LNCaP clone FGC (cell line): Measurements from ENCODE around the gene TPRG1L.

Source experiments
- DNase-seq: peaks from one replicate; pipeline ENCODE4 v3.0.0-alpha.2; 2011; ENCODE audit warnings: low read depth
- H3K4me3 ChIP-seq: 2 replicates; pipeline ENCODE4 v1.5.1; 2011; ENCODE audit warnings: mild to moderate bottlenecking, low read depth, low read length, control low read depth
- CTCF ChIP-seq: IDR thresholded peaks from 2 replicates; pipeline ENCODE4 v1.5.1; 2012; ENCODE audit warnings: mild to moderate bottlenecking; ENCODE audit not compliant: control insufficient read depth, insufficient read depth; ENCODE audit errors: extremely low read depth

Gene TPRG1L

GRCh38 chr1:3594706-3595377 is 30.0 kb upstream of the TPRG1L start:
- DNase-seq: no peak
- H3K4me3 ChIP-seq: no peak overlapping the region
- TF ChIP-seq CTCF: no peak

- DNase-seq: no peak
- no peak overlapping the region for H3K4me3 ChIP-seq
- no peak for TF ChIP-seq CTCF
Measured at GRCh38 chr1:3595949-3596348, 28.9 kb upstream of the TPRG1L start.

GRCh38 chr1:3596663-3597598 is 27.9 kb upstream of the TPRG1L start:
- no peak for DNase-seq
- no peak for TF ChIP-seq CTCF
- no peak overlapping the region for H3K4me3 ChIP-seq

- no peak for TF ChIP-seq CTCF
- no peak overlapping the region for H3K4me3 ChIP-seq
- DNase-seq: no peak
Measured at GRCh38 chr1:3597599-3597964, 27.2 kb upstream of the TPRG1L start.

GRCh38 chr1:3598051-3598491 is 26.7 kb upstream of the TPRG1L start:
- TF ChIP-seq CTCF: no peak
- no peak for DNase-seq
- H3K4me3 ChIP-seq: no peak overlapping the region

- no peak for TF ChIP-seq CTCF
- no peak for DNase-seq
- H3K4me3 ChIP-seq: no peak overlapping the region
Measured at GRCh38 chr1:3598522-3599285, 26.1 kb upstream of the TPRG1L start.
